Measurements from ENCODE around the gene ST8SIA6.

GRCh38 chr10:17435953-17436352, 18.4 kb downstream of the ST8SIA6 start:
- TF ChIP-seq CTCF (conservative IDR thresholded peaks at IDR 0.05; ENCODE audit: low read length) (no peak), EZH2phosphoT487 (IDR thresholded peaks at IDR 0.05; ENCODE audit: borderline replicate concordance) (no peak)

Measured in Loucy (cell line).